Stimulated activated CD4-positive, alpha-beta T cell treated with anti-CD3 and anti-CD28 coated beads, TNF-alpha, amount 100 ng/mL, for 4 hours (primary cell): ENCODE results near the gene EEF1AKMT2.

Experiments used
- DNase-seq, 3 experiments: peaks; one replicate each; pipeline ENCODE4 v3.0.0-alpha.2; 2020; ENCODE audit warnings: low read depth in 3 of 3

Gene EEF1AKMT2

DNA sequence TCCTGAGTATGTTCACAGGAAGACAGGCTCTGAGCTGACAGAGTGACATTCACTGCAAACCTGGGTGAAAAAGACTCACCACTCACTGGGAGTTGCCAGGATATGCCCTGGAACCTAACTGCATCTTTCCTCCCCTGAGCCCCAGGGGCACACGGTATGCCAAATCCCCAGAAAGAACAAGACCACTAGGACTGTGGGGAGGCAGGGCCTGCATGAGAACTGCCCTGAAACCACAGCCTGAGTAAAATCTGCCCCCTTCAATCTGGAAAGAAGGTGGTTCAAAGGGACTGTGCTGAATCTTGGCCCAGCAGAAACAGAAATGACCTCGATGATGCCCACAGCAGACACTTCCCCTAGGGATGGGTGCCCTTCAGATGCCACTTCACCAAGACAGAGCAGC lies 54.0 kb downstream of the EEF1AKMT2 start:
- DNase-seq, result no peak

DNA sequence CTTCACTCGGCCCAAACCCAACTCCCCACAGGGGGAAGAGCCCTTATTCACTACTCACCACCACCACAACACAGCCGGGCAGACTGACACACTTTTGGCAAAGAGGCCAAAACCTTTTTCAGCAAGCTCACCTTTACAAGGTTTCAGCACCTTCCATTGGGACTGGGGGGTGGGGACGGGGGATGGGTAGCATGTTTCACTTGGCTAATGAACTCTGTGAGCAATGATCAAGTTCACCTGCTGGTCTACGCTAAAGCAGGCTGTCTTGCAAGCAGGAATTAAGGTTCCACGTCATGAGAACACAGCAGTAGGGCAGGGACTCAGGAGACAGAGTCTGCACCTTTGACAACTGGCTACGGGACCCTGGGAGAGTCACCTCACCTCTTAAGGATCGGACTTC lies 54.5 kb downstream of the EEF1AKMT2 start:
- no peak for DNase-seq

DNA sequence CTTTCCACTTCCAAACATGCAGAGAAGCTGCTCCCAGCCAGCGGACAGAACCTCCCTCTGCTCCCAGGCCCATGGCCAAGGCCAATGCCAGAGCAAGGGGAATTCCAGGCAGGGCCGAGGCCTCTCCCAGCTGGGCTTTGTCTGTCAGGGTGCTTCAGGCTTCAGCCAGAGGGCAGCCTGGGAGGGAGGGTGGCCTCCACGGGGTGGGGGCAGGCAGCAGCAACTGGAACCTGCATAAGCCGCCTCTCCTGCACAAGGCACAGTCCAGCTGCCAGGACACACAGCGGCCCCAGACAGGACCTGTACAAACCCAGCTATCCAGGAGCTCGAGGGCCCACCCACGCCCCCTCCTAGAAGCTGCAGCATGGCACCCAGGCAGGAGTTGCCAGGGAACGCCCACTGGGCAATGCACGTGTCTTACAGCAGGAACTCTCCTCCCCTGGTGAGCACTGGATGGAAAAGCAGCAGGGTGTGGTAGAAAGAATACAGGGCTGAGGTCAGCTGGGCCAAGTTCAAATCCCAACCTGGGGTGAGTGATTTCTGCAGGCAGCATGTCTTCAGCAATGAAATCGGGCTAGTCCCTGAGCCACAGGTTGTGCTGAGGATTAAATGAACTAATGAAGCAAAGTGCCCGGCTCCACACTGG lies 55.1 kb downstream of the EEF1AKMT2 start:
- DNase-seq, result no peak

DNA sequence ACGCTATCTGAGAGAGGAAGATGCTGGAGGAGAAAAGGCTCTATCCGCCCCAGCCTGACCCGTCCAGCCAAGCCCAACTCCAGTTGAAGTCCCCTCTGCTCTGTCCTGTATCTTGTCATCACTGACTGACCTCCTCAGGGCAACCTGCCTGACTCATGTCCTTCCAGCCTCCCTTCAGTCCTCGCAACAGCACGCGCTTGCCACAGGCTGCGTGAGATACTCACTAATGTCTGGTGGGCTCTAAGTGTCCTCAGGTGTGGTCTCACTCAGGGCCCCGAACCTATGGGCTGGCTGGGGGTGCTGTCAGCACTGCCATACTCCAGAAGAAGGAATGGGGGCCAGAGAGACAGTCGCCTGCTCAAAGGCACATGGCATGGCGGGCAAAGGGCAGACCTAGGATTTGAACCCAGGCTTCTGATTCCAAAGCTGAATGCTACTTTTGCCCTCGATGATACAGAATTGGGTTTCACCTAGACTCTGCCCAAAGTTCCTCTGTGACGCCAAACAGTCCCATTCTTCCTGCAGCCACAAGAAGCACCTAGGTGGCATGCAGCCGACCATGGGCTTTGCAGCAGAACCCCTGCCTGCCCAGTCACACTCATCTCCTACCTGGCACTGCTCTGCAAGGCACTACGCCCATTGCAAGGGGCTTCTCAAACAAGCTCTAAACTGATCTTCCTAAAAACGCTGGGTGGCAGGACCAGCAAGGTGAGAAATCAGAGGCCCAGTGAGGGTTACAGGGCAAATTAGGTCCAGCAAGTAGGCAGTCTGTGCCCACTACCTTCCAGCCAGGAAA lies 56.0 kb downstream of the EEF1AKMT2 start:
- DNase-seq, result no peak

DNA sequence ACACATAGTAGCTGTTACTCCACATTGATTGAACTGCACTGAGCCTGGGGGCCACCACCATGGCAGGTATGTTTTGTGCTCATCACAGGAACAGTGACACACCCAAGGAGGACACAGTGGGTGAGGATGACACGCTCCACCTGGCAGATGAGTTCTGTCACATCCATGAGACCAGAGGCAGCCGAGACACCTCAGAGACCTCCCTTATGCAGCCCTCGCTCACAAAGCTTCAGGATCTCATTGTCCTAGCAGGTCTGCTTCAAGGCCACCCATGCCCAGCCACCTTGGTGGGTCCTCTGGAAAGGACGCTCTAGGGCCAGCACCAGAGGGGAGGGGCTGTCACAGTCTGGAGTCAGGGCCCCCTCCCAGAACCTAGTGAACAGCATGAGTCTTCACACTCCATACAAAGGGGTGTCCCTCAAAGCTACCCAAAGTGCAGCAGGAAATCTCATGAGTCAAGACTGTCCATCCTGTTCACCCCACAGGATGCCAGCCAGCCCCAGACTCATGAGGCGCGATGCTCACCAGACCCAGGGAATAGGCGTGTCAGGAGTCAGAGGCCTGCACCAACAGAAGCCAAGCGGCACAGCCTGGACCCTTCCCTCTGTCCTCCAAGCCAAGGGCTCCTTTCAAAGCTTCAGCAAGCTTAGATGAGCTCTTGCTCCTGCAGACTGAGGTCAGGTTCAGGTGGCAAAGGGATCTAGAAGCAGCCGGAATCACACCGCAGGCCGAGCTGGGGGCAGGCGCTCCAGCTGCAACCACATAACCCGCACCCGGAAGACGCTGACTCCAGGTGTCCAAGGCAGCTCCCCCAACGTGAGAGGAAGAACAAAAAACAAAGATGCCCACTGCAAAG lies 57.1 kb downstream of the EEF1AKMT2 start:
- no peak for DNase-seq

DNA sequence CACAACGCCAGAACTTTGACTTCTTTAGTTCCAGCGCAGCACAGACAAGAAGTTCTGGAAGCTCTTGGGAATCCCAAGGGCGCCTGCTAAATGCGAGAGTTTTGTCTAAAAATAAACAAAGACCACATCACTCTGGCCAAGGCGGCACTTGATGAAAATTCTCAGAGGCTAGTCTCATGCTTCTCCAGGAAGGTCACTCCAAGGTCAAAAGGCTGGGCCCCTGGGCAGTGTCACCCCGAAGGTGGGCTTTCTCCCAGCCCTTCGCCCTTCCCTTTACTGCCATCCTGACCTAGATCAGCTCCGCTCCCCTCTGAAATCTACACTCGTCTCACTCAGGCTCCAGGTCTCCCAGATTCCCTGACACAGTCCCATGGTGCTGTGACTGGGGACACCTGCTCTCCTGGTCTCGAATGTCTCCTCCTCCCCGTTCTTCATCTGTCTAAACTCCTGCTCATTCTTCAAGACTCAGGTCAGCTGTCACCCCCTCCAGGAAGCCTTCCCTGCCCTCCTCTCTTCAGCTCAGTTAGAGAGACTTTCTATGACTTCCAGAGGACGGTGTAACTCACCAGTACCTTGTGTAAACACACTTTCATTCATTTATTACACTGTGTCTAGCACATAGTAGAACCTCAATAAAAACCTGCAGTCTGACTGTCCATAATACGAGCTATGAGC lies 58.0 kb downstream of the EEF1AKMT2 start:
- DNase-seq, result no peak

DNA sequence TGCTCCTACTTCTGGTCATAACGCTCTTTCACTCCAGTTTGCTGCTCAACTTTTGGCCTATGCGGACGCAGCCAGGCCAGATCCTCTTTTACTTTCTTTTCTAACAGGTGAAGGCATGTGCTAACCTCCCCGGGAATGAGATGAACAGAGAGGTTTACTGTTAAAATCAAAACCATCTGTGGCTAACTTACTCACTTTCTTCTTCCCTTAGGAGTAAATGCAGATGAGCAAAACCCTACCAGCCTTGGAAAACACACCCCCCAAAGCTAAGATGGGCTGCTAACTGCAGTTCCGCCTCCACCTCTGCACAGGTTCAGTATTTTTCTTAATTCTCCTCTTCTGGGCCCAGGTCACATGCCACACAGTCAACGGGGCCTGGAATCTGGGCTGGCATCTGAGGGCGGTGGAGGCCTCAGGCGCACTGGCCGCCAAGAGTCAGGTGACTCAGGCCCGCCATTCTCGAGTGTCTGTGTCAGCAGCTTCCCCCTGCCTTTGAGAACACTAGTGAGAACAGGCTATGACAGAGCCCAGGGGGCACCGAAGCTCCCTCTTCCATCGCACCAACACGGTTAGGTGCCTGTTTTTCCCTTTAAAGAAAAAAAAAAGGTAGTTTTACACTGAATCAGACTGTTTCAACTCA lies 58.6 kb downstream of the EEF1AKMT2 start:
- DNase-seq, result peak in 1 of 3 experiments; percentile 33

DNA sequence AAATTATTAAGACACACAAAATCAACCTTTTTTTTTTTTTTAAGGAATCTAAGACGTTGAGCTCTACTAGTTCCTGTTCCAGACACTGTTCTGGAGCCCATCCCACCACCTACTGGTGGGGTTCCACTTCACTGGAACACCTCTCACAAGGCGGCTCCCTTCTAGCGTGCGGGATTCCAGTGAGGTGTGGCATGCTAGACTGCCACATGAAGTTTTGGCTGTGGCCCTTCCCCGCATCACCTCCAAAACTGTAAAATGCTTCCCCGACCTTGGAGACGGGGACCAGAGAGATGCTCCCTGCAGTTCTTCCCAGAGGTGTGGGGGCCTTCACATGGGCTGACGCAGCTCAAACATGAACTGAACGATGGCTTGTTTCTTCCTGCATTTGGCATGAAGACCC lies 60.1 kb downstream of the EEF1AKMT2 start:
- no peak for DNase-seq

DNA sequence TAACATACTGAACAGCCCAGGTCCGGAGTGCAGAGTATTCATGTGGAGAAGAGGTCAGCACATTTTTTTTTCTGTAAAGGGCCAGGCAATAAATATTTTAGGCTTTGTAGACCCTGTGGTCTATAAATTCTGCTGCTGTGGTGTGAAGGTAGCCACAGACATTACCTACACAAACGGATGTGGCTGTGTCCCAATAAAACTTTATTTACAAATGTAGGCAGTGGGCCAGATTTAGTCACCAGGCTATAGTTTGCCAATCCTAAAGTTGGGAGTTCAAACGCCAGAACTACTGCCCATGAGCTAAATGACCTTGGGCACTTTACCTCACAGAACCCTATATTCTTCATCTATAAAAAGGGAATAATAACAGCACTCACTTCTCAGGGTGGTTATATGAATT lies 60.9 kb downstream of the EEF1AKMT2 start:
- no peak for DNase-seq

DNA sequence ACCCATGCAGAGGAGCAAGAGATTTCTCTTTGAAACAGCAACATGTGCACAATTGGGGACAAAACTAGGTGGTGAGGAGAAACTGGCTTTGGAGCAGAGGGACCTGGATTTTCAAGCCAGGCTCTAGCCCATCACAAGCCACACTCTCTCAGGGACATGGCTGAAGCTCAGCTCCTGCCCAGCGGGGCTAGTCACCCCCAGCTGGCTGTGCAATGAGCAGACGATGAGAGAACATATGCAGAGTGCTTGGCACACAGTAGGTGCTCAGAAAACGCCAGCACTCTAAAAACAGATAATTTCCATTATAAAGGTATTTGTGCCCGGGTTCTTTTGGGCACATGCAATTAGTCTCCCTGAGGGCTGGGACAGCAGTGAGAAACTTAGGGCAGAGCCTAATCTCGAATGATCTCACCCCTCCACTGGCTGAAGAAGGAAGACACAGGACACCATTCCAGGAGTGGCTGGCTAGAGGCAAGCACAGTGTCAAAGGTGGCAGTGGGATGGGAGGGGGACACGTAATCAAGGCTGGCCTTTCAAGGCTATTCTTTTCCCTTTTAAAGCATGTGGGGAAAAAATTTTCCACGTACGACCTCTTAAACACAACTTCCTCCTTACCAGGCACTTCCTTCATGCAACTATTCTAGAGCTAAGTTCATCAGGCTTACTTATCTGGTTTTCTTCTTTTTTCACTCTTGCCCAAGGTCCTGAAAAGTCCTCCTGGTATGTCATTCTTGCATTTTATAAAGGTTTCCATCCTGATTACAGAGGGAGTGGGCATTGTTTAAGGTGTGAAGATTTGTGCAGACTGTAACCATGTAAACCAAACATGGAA lies 62.6 kb downstream of the EEF1AKMT2 start:
- no peak for DNase-seq

DNA sequence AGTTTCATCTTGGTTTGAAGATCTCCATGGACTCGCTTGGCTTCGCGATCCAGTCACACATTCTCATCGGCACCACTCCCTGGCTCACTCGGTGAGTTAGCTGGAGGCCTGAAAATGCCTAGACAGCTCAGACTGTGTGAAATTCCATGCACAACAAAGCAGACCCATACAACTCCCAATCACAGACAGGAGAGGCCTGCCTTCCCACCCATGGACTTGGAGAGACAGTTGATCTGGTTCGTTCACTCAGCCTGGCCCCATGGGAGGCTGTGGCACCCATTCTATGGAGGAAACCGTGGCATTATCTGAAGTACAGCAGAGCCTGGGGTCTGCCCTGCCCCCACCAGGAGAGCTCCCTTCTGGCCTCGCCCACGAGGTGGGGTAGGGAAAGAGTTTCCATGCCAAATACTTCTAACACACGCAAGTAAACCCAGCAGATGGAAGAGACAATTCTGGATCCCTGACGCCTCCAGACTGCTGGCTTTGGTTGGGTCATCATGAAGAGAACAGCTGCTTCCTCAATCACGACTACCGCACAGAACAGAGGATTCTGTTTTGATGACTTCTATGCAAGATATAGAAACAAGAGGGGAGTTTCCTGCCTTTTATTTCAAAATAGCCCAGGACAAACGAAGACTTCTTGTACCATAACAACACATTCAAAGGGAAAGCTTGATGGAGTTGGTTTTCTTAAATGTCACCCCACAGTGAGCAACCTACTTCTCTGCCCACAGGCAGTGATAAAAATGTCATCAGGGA lies 63.4 kb downstream of the EEF1AKMT2 start:
- DNase-seq, result no peak

DNA sequence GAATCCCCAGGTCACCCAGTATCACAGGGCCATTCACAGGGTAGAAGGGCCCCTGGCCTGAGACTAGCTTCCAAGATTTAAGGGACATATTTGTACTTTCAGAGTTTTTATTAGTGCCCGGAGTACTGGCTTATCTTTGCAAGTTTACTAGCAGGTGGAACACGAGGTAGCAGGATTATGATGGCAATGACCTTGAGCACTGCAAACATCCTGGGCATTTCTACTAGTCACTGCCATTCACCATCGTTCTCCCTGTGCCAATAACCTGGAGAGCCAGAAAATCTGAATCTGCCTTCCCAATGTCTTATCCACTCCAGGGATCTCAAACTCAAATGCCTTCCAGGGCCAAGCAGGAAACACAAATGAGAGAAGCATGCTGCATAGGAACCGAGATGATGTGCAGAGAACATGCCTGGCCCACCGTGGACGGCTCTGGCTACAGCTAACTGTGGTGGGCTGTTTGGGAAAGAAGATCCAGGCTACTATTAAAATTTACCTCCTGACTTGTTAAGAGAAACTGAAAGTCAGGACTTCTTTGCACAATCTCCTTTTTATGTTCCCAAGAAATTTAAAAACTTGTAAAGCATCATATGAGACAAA lies 64.2 kb downstream of the EEF1AKMT2 start:
- no peak for DNase-seq

DNA sequence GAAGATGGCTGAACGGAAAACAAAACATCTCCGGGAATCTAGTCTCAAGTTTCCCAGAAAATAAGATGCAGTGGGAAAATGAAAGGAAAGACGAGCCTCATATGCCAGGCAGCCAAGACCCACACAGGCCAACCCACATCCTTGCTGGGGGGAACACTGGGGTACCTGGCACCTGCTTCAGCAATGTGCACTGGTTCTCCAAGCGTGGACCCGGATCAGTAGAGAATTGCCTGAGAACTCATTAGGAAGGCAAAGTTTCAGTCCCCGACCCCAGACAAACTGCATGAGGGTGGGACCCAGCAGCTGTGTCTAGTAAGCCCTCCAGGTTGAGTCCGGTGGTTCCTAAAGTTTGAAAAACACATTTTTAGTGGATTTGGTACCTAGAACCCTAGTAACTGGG lies 65.9 kb downstream of the EEF1AKMT2 start:
- DNase-seq, result no peak

DNA sequence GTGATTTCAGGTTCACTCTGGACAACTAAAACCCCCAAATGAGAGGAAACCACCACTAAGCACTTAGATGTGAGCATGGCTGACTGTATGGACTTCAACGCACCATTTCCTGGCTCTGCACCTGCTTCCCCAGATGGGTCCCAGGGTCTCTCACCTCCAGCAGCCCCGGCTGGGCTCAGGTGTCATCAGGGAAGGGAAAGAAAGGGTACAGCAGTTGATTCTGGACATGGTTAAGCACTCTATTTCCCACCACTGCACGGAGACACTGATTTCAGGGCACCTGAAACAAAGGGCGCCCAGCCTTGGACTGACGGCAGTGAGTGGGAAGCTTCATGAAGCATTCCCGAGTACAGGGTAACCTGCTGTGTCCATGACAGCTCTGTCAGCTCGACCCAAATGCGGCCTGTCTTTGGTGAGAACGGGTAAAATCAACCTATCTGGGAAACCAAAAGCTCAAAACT lies 66.5 kb downstream of the EEF1AKMT2 start:
- no peak for DNase-seq

DNA sequence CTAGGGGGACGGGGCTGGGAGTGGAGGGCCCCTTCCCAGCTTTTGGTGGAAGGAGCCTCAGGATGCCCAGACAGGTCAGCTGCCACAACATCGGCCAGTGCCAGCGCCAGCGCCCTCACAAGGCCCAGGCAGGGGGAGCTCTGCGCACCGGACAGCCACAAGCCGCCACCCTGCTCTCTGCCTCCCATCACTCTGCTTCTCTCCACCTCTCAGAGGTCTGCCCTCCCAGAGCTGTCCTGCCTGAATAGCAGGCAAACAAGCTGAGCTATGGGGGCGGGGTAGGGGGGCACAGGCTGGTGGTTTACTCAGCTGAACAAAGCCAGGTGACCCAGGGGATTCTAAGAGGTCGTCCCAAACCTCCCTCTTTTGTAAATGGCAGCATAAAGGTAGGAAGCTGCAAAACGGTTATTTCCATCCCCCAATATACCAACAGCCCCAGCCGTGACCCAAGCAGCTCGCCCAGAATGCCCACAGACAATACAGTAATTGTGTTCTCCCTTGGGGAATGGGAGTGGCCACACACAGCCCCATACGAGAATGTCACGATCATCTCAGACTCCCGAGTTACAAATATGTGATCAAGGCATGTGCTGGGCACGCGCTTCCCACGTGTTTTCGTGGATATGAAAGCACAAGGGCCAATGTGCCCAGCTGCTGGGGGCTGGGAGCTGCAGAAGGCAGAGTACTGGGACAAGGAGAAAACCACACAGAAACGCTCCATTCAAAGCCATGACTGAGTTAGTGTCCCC lies 67.2 kb downstream of the EEF1AKMT2 start:
- no peak for DNase-seq

DNA sequence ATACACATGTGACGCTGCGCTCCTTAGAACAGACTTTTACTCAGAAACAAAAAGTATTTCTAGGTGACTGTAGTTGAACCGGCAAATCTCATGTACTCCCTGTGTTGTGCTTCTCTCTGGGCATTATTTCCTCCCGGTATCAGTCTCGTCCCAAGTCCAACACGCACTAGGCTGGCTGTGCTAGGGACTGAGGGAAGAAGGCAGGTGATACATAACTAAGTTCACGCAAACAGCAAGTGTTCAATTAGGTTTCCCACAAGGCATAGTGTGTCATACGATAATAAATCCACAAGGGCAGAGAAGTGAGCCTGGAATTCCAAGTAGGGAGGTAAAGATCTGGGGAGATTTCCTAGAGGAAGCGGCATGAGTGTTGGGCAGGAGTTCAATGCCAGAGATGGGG lies 67.9 kb downstream of the EEF1AKMT2 start:
- no peak for DNase-seq

DNA sequence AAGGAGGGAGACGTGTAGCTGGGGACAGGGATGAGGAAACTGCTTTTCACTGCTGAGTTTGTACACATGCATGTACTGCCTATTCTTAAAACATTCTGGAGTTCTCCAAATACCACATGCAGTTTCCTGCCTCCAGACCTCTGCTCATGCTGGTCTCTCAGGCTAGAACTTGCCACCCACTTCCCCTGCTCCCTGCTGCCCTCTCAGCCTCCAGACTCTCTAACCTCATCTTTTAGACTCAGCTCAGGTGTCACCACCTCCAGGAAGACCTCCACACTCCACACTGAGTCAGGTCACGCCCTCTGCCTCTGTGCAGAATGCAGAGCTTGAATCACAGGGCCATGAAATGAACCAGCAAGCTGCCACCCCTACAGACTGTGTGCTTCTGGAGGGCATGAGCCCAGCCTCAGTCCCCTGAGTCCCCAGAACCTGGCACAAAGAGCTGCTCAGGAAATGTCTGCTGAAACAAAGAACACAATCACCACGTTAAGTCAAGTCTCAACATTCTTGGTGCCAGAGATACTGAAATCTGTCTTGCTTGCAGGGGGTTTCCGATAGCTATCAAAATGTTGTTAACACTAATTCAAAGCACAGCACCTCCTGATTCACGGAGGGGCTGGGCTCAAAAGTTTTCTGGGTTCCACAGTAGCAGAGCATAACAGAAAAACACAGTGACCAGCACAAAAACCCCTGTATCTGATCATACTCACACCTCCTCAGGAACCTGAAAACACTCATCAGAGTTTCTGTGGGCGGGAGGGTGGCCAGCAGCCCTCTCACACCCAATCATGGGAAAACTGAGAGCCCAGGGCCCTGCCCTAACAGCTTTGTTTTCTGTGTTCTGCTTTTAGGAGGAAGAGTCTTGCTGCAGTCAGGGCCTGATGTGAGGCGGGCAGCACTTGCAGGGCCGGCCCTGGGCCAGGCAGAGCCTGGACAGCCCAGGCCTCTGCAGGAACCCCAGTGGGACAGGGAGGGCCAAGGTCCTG lies 68.6 kb downstream of the EEF1AKMT2 start:
- DNase-seq, result no peak
